ENCODE measurements around the gene BCL3. TPM values are rescaled to one million over a fixed set of nuclear protein-coding genes. Genes with fewer than 3 reads are reported as not detected.
A peak's percentile ranks its signal among the peaks of the same experiment; 100 is the strongest.

Gene BCL3
- total and polyA plus RNA-seq, 4 experiments from 2014 or later = 3.9 to 15.0 (median 11.4) TPM

- DNase-seq = no peak
- Mint-ChIP-seq H3K27me3 (no peaks in the 10 kb centered on the region), H3K4me1 (peaks cover 11 to 24% (median 14%) of the 10 kb centered on the region in 4 donors), H3K9me3 (peaks cover 0 to 2% (median 0%) of the 10 kb centered on the region in 8 donors), H3K4me3 (no peak overlapping the region), H3K27ac (peak overlapping the region in 1 of 7 donors; percentile 22), H3K36me3 (no peaks in the 10 kb centered on the region)
- intact Hi-C loops (cut with micrococcal nuclease) = no loop called here
- Histone ChIP-seq H3K4me1 (ENCODE audit: insufficient read depth, low read length) (peaks cover 15% of the 10 kb centered on the region), H3K27me3 (ENCODE audit: insufficient read depth, low read length) (no peaks in the 10 kb centered on the region), H3K27ac (ENCODE audit: low read depth, low read length) (no peak overlapping the region), H3K4me3 (ENCODE audit: low read length in 2 of 2) (no peak overlapping the region), H3K9me3 (ENCODE audit: control insufficient read depth in 1 of 2, low read length in 2 of 2) (no peaks in the 10 kb centered on the region), H3K36me3 (ENCODE audit: insufficient read depth, low read length) (no peaks in the 10 kb centered on the region)
- CTCF ChIA-PET (ENCODE audit: partially characterized antibody) = interaction anchor here (3.6 to 15.5 kb wide), 4 partner anchors 12 to 43 kb away, joined by 35 to 545 read pairs (median 64); no protein-coding TSS in a partner anchor
- POLR2A ChIA-PET (ENCODE audit: partially characterized antibody) = interaction anchor here (1.0 kb wide), 1 partner anchor 45 kb away, joined by 6 read pairs; no protein-coding TSS in a partner anchor
Measured at GRCh38 chr19:44725684-44726083, 22.8 kb upstream of the BCL3 start.

- no peaks in the 10 kb centered on the region for H3K36me3 ChIP-seq (ENCODE audit: insufficient read depth, low read length)
- DNase-seq = no peak
- H3K9me3 Mint-ChIP-seq = peaks cover 0 to 2% (median 0%) of the 10 kb centered on the region in 8 donors
- H3K27me3 Mint-ChIP-seq = no peaks in the 10 kb centered on the region
- H3K4me1 Mint-ChIP-seq = peaks cover 11 to 24% (median 14%) of the 10 kb centered on the region in 4 donors
- ChIA-PET CTCF (ENCODE audit: partially characterized antibody) (interaction anchor here (6.4 to 15.5 kb wide), 2 partner anchors 36 to 42 kb away, joined by 88 to 545 read pairs; no protein-coding TSS in a partner anchor), POLR2A (ENCODE audit: partially characterized antibody) (no interaction called here)
- H3K36me3 Mint-ChIP-seq = no peaks in the 10 kb centered on the region
- no peaks in the 10 kb centered on the region for H3K27me3 ChIP-seq (ENCODE audit: insufficient read depth, low read length)
- peak overlapping the region in 1 of 7 donors; percentile 29 for H3K27ac Mint-ChIP-seq
- intact Hi-C loops (cut with micrococcal nuclease) = no loop called here
- H3K9me3 ChIP-seq (ENCODE audit: control insufficient read depth in 1 of 2, low read length in 2 of 2) = no peaks in the 10 kb centered on the region
- no peak overlapping the region for H3K4me3 ChIP-seq (ENCODE audit: low read length in 2 of 2)
- H3K4me1 ChIP-seq (ENCODE audit: insufficient read depth, low read length) = peaks cover 15% of the 10 kb centered on the region
- H3K27ac ChIP-seq (ENCODE audit: low read depth, low read length) = no peak overlapping the region
- H3K4me3 Mint-ChIP-seq = no peak overlapping the region
Measured at GRCh38 chr19:44726465-44726864, 22.0 kb upstream of the BCL3 start.

GRCh38 chr19:44728178-44728577, 20.3 kb upstream of the BCL3 start:
- Mint-ChIP-seq H3K27me3 (no peaks in the 10 kb centered on the region), H3K4me1 (peaks cover 12 to 20% (median 13%) of the 10 kb centered on the region in 4 donors), H3K36me3 (no peaks in the 10 kb centered on the region), H3K4me3 (no peak overlapping the region), H3K27ac (peak overlapping the region in 2 of 7 donors; percentile 53 to 70), H3K9me3 (peaks cover 0 to 2% (median 0%) of the 10 kb centered on the region in 8 donors)
- ChIA-PET CTCF (ENCODE audit: partially characterized antibody) (interaction anchor here (0.5 to 15.5 kb wide), 3 partner anchors 41 to 215 kb away, joined by 3 to 545 read pairs (median 10); no protein-coding TSS in a partner anchor), POLR2A (ENCODE audit: partially characterized antibody) (interaction anchor here (1.3 to 1.7 kb wide), 2 partner anchors 21 to 26 kb away, joined by 4 to 5 read pairs; no protein-coding TSS in a partner anchor)
- intact Hi-C loops (cut with micrococcal nuclease) = no loop called here
- no peak overlapping the region for H3K27ac ChIP-seq (ENCODE audit: low read depth, low read length)
- no peak for DNase-seq
- no peaks in the 10 kb centered on the region for H3K27me3 ChIP-seq (ENCODE audit: insufficient read depth, low read length)
- no peaks in the 10 kb centered on the region for H3K36me3 ChIP-seq (ENCODE audit: insufficient read depth, low read length)
- peaks cover 11% of the 10 kb centered on the region for H3K4me1 ChIP-seq (ENCODE audit: insufficient read depth, low read length)
- no peaks in the 10 kb centered on the region for H3K9me3 ChIP-seq (ENCODE audit: control insufficient read depth in 1 of 2, low read length in 2 of 2)
- no peak overlapping the region for H3K4me3 ChIP-seq (ENCODE audit: low read length in 2 of 2)

DNA sequence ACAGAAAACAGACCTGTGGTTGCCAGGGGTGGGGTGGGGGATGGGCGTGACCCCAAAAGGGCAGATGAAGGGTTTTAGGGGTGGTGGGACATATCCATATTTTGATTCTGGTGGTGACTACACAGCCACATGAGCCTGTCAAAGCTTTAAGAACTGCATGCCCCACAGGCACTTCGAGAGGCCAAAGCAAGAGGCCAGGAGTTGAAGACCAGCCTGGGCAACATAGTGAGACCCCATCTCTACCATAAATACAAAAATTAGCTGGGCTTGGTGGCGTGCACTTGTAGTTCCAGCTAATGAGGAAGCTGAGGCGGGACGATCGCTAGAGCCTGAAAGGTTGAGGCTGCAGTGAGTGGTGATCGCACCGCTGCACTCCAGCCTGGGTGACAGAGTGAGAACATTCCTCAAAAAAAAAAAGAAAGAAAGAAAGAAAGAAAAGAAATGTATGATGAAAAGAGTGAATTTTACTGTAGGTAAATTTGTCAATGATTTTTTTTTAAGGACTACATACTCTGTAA, 18.9 kb upstream of the BCL3 start:
- POLR2A ChIA-PET (ENCODE audit: partially characterized antibody) = interaction anchor here (1.7 kb wide), 1 partner anchor 25 kb away, joined by 4 read pairs; no protein-coding TSS in a partner anchor
- peak overlapping the region in 1 of 8 donors; percentile 4 for H3K4me3 Mint-ChIP-seq

GRCh38 chr19:44731081-44731480, 17.4 kb upstream of the BCL3 start:
- H3K4me1 Mint-ChIP-seq = peaks cover 0 to 8% (median 6%) of the 10 kb centered on the region in 4 donors
- no peaks in the 10 kb centered on the region for H3K4me1 ChIP-seq (ENCODE audit: insufficient read depth, low read length)
- no peaks in the 10 kb centered on the region for H3K36me3 ChIP-seq (ENCODE audit: insufficient read depth, low read length)
- intact Hi-C loops (cut with micrococcal nuclease) = no loop called here
- DNase-seq = no peak
- no peak overlapping the region for H3K4me3 Mint-ChIP-seq
- POLR2A ChIA-PET (ENCODE audit: partially characterized antibody) = no interaction called here
- CTCF ChIA-PET (ENCODE audit: partially characterized antibody) = interaction anchor here (1.0 to 15.5 kb wide), 2 partner anchors 11 to 38 kb away, joined by 3 to 545 read pairs; no protein-coding TSS in a partner anchor
- H3K27ac Mint-ChIP-seq = no peak overlapping the region
- H3K4me3 ChIP-seq (ENCODE audit: low read length in 2 of 2) = no peak overlapping the region
- H3K9me3 Mint-ChIP-seq = peaks cover 0 to 2% (median 0%) of the 10 kb centered on the region in 8 donors
- H3K9me3 ChIP-seq (ENCODE audit: control insufficient read depth in 1 of 2, low read length in 2 of 2) = no peaks in the 10 kb centered on the region
- H3K27ac ChIP-seq (ENCODE audit: low read depth, low read length) = no peak overlapping the region
- H3K36me3 Mint-ChIP-seq = no peaks in the 10 kb centered on the region
- H3K27me3 ChIP-seq (ENCODE audit: insufficient read depth, low read length) = no peaks in the 10 kb centered on the region
- no peaks in the 10 kb centered on the region for H3K27me3 Mint-ChIP-seq

More for the DNA sequence above, 18.9 kb upstream of the BCL3 start:
- no peak overlapping the region for H3K27ac ChIP-seq (ENCODE audit: low read depth, low read length)
- CTCF ChIA-PET (ENCODE audit: partially characterized antibody) = interaction anchor here (0.9 to 15.5 kb wide), 3 partner anchors 39 to 55 kb away, joined by 3 to 545 read pairs (median 10); no protein-coding TSS in a partner anchor
- H3K9me3 ChIP-seq (ENCODE audit: control insufficient read depth in 1 of 2, low read length in 2 of 2) = no peaks in the 10 kb centered on the region
- Mint-ChIP-seq H3K36me3 (no peaks in the 10 kb centered on the region), H3K27ac (no peak overlapping the region), H3K27me3 (no peaks in the 10 kb centered on the region), H3K4me1 (peaks cover under 1 to 8% (median 4%) of the 10 kb centered on the region in 4 donors), H3K9me3 (peaks cover 0 to 2% (median 0%) of the 10 kb centered on the region in 8 donors)
- DNase-seq = no peak
- no peaks in the 10 kb centered on the region for H3K4me1 ChIP-seq (ENCODE audit: insufficient read depth, low read length)
- intact Hi-C loops (cut with micrococcal nuclease) = no loop called here
- no peaks in the 10 kb centered on the region for H3K27me3 ChIP-seq (ENCODE audit: insufficient read depth, low read length)
- no peak overlapping the region for H3K4me3 ChIP-seq (ENCODE audit: low read length in 2 of 2)
- H3K36me3 ChIP-seq (ENCODE audit: insufficient read depth, low read length) = no peaks in the 10 kb centered on the region

- CTCF ChIA-PET (ENCODE audit: partially characterized antibody) = interaction anchor here (1.0 to 15.5 kb wide), 2 partner anchors 12 to 37 kb away, joined by 3 to 545 read pairs; no protein-coding TSS in a partner anchor
- Mint-ChIP-seq H3K27ac (peak overlapping the region in 1 of 7 donors; percentile 30), H3K4me1 (peaks cover 0 to 8% (median 6%) of the 10 kb centered on the region in 4 donors)
Measured at GRCh38 chr19:44731622-44732021, 16.9 kb upstream of the BCL3 start.

DNA sequence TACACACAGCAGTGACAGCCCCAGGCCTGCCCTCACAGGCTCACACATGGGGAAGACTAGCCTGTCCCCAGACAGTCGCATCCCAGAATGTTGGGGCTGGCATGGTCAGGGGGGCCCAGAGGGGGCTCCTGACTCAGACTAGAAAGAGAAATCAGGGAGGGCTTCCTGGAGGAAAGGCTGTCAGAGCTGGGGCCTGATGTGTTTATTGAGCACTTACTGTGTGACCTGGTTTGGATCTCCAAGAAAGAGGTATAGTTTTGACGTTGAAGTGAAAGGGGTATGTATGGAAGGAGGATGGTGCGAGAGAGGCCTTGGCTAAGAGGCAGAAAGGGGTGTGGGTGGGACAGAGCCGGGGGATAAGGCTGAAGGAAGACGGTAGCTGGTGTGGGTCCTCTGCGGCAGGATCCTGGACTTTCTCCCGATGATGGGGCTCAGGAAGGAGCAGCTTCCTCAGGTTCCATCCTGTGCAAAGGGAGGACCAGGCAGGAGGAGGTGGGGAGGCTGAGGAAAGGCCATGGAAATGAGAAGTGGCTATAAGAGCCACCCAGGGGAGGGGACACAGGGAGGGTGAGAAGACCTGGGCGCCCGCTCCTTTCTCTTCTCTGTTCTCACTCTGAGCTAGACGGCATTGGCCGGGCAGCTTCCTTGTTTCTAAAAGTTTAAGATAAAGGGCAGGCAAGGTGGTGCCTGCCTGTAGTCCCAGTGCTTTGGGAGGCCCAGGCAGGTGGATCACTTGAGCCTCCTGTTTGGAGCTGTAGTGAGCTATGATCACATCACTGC, 16.1 kb upstream of the BCL3 start:
- POLR2A ChIA-PET (ENCODE audit: partially characterized antibody) = no interaction called here
- H3K4me1 Mint-ChIP-seq = peaks cover 0 to 8% (median 6%) of the 10 kb centered on the region in 4 donors
- no peaks in the 10 kb centered on the region for H3K36me3 ChIP-seq (ENCODE audit: insufficient read depth, low read length)
- H3K27me3 ChIP-seq (ENCODE audit: insufficient read depth, low read length) = no peaks in the 10 kb centered on the region
- no peak overlapping the region for H3K27ac Mint-ChIP-seq
- H3K9me3 Mint-ChIP-seq = peaks cover 0 to 2% (median 0%) of the 10 kb centered on the region in 8 donors
- H3K4me3 Mint-ChIP-seq = no peak overlapping the region
- no peaks in the 10 kb centered on the region for H3K9me3 ChIP-seq (ENCODE audit: control insufficient read depth in 1 of 2, low read length in 2 of 2)
- no peak overlapping the region for H3K27ac ChIP-seq (ENCODE audit: low read depth, low read length)
- CTCF ChIA-PET (ENCODE audit: partially characterized antibody) = interaction anchor here (1.0 to 15.5 kb wide), 3 partner anchors 9 to 37 kb away, joined by 3 to 545 read pairs (median 15); no protein-coding TSS in a partner anchor
- no peak for DNase-seq
- intact Hi-C loops (cut with micrococcal nuclease) = no loop called here
- H3K27me3 Mint-ChIP-seq = no peaks in the 10 kb centered on the region
- H3K4me1 ChIP-seq (ENCODE audit: insufficient read depth, low read length) = no peaks in the 10 kb centered on the region
- no peak overlapping the region for H3K4me3 ChIP-seq (ENCODE audit: low read length in 2 of 2)
- no peaks in the 10 kb centered on the region for H3K36me3 Mint-ChIP-seq

More at GRCh38 chr19:44731622-44732021, 16.9 kb upstream of the BCL3 start:
- H3K4me1 ChIP-seq (ENCODE audit: insufficient read depth, low read length) = no peaks in the 10 kb centered on the region
- Mint-ChIP-seq H3K27me3 (no peaks in the 10 kb centered on the region), H3K9me3 (peaks cover 0 to 2% (median 0%) of the 10 kb centered on the region in 8 donors), H3K36me3 (no peaks in the 10 kb centered on the region), H3K4me3 (no peak overlapping the region)
- no peak overlapping the region for H3K4me3 ChIP-seq (ENCODE audit: low read length in 2 of 2)
- intact Hi-C loops (cut with micrococcal nuclease) = no loop called here
- no peaks in the 10 kb centered on the region for H3K9me3 ChIP-seq (ENCODE audit: control insufficient read depth in 1 of 2, low read length in 2 of 2)
- H3K27ac ChIP-seq (ENCODE audit: low read depth, low read length) = no peak overlapping the region
- no peak for DNase-seq
- POLR2A ChIA-PET (ENCODE audit: partially characterized antibody) = no interaction called here
- no peaks in the 10 kb centered on the region for H3K36me3 ChIP-seq (ENCODE audit: insufficient read depth, low read length)
- H3K27me3 ChIP-seq (ENCODE audit: insufficient read depth, low read length) = no peaks in the 10 kb centered on the region

Measured in CD4-positive, alpha-beta memory T cell (primary cell).